HG03442 (cell line): ENCODE measurements around the gene ALOX5AP.
A peak's percentile ranks its signal among the peaks of the same experiment; 100 is the strongest.

Experiments
- ATAC-seq: cut with Tn5 transposase; IDR thresholded peaks from one replicate; pipeline ENCODE4 v1.9.1; 2021; ENCODE audit warnings: mild to moderate bottlenecking, moderate library complexity; ENCODE audit not compliant: unreplicated experiment

The ALOX5AP gene

GRCh38 chr13:30712536-30713532, 22.5 kb upstream of the ALOX5AP start:
- ATAC-seq = no peak

GRCh38 chr13:30714629-30715371, 20.5 kb upstream of the ALOX5AP start:
- ATAC-seq = no peak

- ATAC-seq = no peak
Observed at GRCh38 chr13:30715372-30715756, 20.0 kb upstream of the ALOX5AP start.

- ATAC-seq = no peak
Observed at GRCh38 chr13:30715837-30716236, 19.5 kb upstream of the ALOX5AP start.

- no peak for ATAC-seq
Observed at GRCh38 chr13:30718661-30719524, 16.4 kb upstream of the ALOX5AP start.

GRCh38 chr13:30719525-30719914, 15.8 kb upstream of the ALOX5AP start:
- ATAC-seq = no peak

- peak; percentile 86 for ATAC-seq
Observed at GRCh38 chr13:30720172-30720869, 15.0 kb upstream of the ALOX5AP start.

GRCh38 chr13:30721936-30722335, 13.4 kb upstream of the ALOX5AP start:
- no peak for ATAC-seq

GRCh38 chr13:30722361-30722760, 13.0 kb upstream of the ALOX5AP start:
- no peak for ATAC-seq

- ATAC-seq = no peak
Observed at GRCh38 chr13:30724778-30725177, 10.6 kb upstream of the ALOX5AP start.

GRCh38 chr13:30725326-30726085, 9.8 kb upstream of the ALOX5AP start:
- ATAC-seq = no peak

GRCh38 chr13:30726192-30726591, 9.2 kb upstream of the ALOX5AP start:
- ATAC-seq = no peak

- no peak for ATAC-seq
Observed at GRCh38 chr13:30727491-30728355, 7.6 kb upstream of the ALOX5AP start.

GRCh38 chr13:30729801-30730200, 5.5 kb upstream of the ALOX5AP start:
- no peak for ATAC-seq

- ATAC-seq = no peak
Observed at GRCh38 chr13:30730526-30730925, 4.8 kb upstream of the ALOX5AP start.

- ATAC-seq = no peak
Observed at GRCh38 chr13:30731361-30732045, 3.8 kb upstream of the ALOX5AP start.

GRCh38 chr13:30732046-30732390, 3.3 kb upstream of the ALOX5AP start:
- no peak for ATAC-seq

GRCh38 chr13:30734439-30734838, 904 bp upstream of the ALOX5AP start:
- ATAC-seq = no peak
